Measurements from ENCODE around the gene ST6GALNAC4. TPM values are rescaled to one million over a fixed set of nuclear protein-coding genes. Genes with fewer than 3 reads are reported as not detected.

ST6GALNAC4 gene
- total RNA-seq, 1 donor: 33.7 TPM

DNA sequence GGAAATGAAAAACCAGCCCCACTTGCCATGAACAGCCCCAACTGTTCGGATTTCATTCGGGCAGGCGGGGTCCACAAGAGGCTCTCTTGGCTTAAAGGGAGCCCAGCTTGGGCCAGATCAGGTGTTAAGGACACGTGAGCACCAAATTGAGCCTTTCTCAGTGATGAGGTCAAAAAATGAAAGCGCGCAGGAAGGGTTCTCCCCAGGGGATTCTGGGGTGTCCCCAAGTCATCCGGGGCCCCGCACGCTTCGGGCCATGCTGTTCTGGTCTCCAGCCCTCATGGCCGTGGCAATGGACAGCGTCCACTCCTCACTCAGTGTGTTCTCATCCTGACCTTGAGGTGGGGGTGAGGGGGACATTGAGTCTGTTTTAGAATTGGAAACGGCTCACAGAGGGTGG is 50.3 kb downstream of the ST6GALNAC4 start:
- peaks cover 7% of the 10 kb centered on the region for H3K4me1 ChIP-seq (ENCODE audit: insufficient read depth, low read length)
- H3K4me2 ChIP-seq (ENCODE audit: insufficient read depth, low read length): no peak overlapping the region
- TF ChIP-seq, protein P1, sequence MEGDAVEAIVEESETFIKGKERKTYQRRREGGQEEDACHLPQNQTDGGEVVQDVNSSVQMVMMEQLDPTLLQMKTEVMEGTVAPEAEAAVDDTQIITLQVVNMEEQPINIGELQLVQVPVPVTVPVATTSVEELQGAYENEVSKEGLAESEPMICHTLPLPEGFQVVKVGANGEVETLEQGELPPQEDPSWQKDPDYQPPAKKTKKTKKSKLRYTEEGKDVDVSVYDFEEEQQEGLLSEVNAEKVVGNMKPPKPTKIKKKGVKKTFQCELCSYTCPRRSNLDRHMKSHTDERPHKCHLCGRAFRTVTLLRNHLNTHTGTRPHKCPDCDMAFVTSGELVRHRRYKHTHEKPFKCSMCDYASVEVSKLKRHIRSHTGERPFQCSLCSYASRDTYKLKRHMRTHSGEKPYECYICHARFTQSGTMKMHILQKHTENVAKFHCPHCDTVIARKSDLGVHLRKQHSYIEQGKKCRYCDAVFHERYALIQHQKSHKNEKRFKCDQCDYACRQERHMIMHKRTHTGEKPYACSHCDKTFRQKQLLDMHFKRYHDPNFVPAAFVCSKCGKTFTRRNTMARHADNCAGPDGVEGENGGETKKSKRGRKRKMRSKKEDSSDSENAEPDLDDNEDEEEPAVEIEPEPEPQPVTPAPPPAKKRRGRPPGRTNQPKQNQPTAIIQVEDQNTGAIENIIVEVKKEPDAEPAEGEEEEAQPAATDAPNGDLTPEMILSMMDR (IDR thresholded peaks at IDR 0.05; ENCODE audit: extremely low read depth, low read depth, low read length): no peak
- no peak overlapping the region for H3K4me3 ChIP-seq (ENCODE audit: insufficient read depth, low read length)
- H3K27ac ChIP-seq (ENCODE audit: low read depth, low read length): no peak overlapping the region
- H2AFZ ChIP-seq (ENCODE audit: low read length): no peak overlapping the region
- H3K79me2 ChIP-seq (ENCODE audit: insufficient read depth, low read length): no peaks in the 10 kb centered on the region
- H3K9me3 ChIP-seq (ENCODE audit: low read depth, low read length): no peaks in the 10 kb centered on the region
- peak; percentile 62 for DNase-seq (ENCODE audit: insufficient read length, low spot score, missing footprints)
- no peaks in the 10 kb centered on the region for H4K20me1 ChIP-seq (ENCODE audit: insufficient read depth, low read length)
- H3K27me3 ChIP-seq (ENCODE audit: insufficient read depth, low read length): no peaks in the 10 kb centered on the region
- peaks cover 34% of the 10 kb centered on the region for H3K36me3 ChIP-seq (ENCODE audit: insufficient read depth, low read length)

DNA sequence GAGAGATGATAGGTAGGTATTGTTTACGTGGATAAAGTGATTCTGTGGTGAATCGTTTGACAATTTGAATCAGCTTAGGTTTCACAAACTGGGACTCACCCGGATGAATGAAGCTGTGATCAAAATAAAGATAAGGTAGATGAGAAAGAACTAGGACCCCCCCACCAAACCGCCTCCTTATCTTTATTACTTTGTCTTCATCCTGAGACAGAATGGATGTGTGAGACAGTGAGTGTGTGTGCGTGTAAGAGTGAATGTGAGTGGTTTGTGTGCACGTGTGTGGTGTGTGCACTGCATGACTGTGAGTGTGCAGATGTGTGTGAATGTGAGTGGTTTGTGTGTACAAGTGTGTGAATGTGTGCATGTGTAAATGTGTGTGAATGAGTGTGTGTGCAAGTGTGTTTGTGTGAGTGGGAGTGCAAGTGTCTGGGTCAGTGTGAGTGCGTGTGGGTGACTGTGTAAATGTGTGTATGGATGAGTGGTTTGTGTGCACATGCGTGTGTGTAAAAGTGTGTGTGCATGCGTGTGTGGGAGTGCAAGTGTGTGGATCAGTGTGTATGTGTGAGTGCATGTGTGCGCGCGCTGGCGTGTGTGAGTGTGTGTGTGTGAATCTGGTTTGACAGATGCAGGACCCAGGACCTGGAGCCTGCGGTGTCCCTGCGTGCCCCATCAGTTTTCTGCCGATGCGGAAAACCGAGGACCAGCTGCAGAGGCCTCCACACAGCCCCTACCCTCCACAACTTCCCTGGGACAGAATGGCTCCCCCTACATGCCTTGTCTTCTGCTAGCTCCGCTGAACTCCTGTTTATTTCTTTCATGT is 51.0 kb downstream of the ST6GALNAC4 start:
- DNase-seq (ENCODE audit: insufficient read length, low spot score, missing footprints): peak; percentile 42
- Histone ChIP-seq H3K79me2 (ENCODE audit: insufficient read depth, low read length) (no peaks in the 10 kb centered on the region), H3K9me3 (ENCODE audit: low read depth, low read length) (no peaks in the 10 kb centered on the region), H3K4me1 (ENCODE audit: insufficient read depth, low read length) (no peaks in the 10 kb centered on the region), H4K20me1 (ENCODE audit: insufficient read depth, low read length) (no peaks in the 10 kb centered on the region), H3K36me3 (ENCODE audit: insufficient read depth, low read length) (peaks cover 27% of the 10 kb centered on the region), H3K27ac (ENCODE audit: low read depth, low read length) (no peak overlapping the region), H2AFZ (ENCODE audit: low read length) (no peak overlapping the region), H3K4me3 (ENCODE audit: insufficient read depth, low read length) (no peak overlapping the region), H3K4me2 (ENCODE audit: insufficient read depth, low read length) (no peak overlapping the region), H3K27me3 (ENCODE audit: insufficient read depth, low read length) (no peaks in the 10 kb centered on the region)
- TF ChIP-seq, protein P1 (IDR thresholded peaks at IDR 0.05; ENCODE audit: extremely low read depth, low read depth, low read length): no peak

DNA sequence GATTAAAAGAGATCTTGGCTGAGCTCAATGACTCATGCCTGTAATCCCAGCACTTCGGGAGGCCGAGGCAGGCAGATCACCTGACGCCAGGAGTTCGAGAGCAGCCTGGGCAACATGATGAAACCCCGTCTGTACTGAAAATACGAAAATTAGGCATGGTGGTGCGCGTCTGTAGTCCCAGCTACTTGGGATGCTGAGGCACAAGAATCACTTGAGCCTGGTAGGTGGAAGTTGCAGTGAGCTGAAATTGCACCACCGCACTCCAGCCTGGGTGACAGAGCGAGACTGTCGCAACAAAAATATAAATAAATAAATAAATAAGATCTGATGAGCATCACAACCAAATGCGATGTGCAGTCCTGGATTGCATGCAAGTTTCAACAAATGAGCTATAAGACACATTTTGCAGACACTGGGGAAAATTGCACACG is 53.6 kb downstream of the ST6GALNAC4 start:
- TF ChIP-seq, protein P1 (IDR thresholded peaks at IDR 0.05; ENCODE audit: extremely low read depth, low read depth, low read length): no peak
- H3K4me1 ChIP-seq (ENCODE audit: insufficient read depth, low read length): peaks cover 6% of the 10 kb centered on the region
- H3K27me3 ChIP-seq (ENCODE audit: insufficient read depth, low read length): no peaks in the 10 kb centered on the region
- H3K4me3 ChIP-seq (ENCODE audit: insufficient read depth, low read length): no peak overlapping the region
- H3K4me2 ChIP-seq (ENCODE audit: insufficient read depth, low read length): no peak overlapping the region
- H3K27ac ChIP-seq (ENCODE audit: low read depth, low read length): no peak overlapping the region
- no peaks in the 10 kb centered on the region for H3K9me3 ChIP-seq (ENCODE audit: low read depth, low read length)
- peaks cover 8% of the 10 kb centered on the region for H3K36me3 ChIP-seq (ENCODE audit: insufficient read depth, low read length)
- no peaks in the 10 kb centered on the region for H3K79me2 ChIP-seq (ENCODE audit: insufficient read depth, low read length)
- no peaks in the 10 kb centered on the region for H4K20me1 ChIP-seq (ENCODE audit: insufficient read depth, low read length)
- no peak overlapping the region for H2AFZ ChIP-seq (ENCODE audit: low read length)
- DNase-seq (ENCODE audit: insufficient read length, low spot score, missing footprints): no peak
